ENCODE measurements around the gene NLRP8. TPM values are rescaled to one million over a fixed set of nuclear protein-coding genes. Genes with fewer than 3 reads are reported as not detected.
"Not testable (repeated sequence)": the region's sequence is repeated elsewhere in the genome, so short reads cannot be mapped to it uniquely, and the experiment has no call there.

The NLRP8 gene
- total RNA-seq, 4 donors from 2014 or later = not detected

DNA sequence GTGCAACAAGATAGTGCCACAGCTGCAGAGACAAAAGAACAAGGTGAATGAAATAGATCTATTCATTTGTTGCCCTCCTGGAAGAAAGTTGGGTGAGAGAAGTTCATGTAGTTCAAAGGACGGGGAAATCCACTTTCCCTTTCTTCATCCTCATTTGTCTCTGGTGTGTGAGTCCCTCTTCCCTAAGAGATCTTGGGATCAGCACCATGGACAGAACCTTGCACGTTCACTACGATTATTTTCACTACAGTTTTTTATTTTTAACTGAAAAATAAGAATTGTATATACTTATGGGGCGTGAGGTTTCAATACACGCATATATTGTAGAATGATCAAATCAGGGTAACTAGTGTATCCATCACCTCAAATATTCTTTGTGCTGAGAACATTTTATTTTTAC, 68.1 kb downstream of the NLRP8 start:
- TF ChIP-seq, protein P1, sequence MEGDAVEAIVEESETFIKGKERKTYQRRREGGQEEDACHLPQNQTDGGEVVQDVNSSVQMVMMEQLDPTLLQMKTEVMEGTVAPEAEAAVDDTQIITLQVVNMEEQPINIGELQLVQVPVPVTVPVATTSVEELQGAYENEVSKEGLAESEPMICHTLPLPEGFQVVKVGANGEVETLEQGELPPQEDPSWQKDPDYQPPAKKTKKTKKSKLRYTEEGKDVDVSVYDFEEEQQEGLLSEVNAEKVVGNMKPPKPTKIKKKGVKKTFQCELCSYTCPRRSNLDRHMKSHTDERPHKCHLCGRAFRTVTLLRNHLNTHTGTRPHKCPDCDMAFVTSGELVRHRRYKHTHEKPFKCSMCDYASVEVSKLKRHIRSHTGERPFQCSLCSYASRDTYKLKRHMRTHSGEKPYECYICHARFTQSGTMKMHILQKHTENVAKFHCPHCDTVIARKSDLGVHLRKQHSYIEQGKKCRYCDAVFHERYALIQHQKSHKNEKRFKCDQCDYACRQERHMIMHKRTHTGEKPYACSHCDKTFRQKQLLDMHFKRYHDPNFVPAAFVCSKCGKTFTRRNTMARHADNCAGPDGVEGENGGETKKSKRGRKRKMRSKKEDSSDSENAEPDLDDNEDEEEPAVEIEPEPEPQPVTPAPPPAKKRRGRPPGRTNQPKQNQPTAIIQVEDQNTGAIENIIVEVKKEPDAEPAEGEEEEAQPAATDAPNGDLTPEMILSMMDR (IDR thresholded peaks at IDR 0.05) = no peak
- TF ChIP-seq POLR2A (IDR thresholded peaks at IDR 0.05) = no peak
- DNase-seq (ENCODE audit: low spot score in 2 of 2) = no peak
- WGBS, 2 donors = 40 to 41% methylated on average over 5 of the region's 5 CpGs
- H3K4me3 ChIP-seq (ENCODE audit: low read depth, poor library complexity, severe bottlenecking) = no peak overlapping the region
- intact Hi-C loops (cut with DNase I; ENCODE audit: low total_unique reads) = no loop called here

DNA sequence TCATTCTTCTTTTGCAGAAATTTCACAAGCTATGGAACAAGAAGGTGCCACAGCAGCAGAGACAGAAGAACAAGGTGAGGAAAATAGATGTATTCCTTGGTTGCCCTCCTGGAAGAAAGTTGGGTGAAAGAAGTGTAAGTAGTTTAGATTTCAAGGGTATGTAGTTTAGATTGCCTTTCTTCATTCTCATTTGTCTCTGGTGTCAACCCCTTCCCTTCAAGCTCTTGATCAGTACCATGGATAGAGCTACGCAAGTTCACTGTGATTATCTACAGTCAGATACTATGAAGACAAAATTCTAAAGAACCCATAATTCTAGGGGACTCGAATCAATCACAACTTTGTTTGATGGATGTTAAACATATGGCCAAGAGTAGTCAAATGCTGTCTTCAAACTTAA, 71.7 kb downstream of the NLRP8 start:
- H3K4me3 ChIP-seq (ENCODE audit: low read depth, poor library complexity, severe bottlenecking); intact Hi-C loops (cut with DNase I; ENCODE audit: low total_unique reads); DNase-seq (ENCODE audit: low spot score in 2 of 2): not testable (repeated sequence)
- 59 to 70% methylated on average over 2 of the region's 2 CpGs for WGBS, 2 donors

DNA sequence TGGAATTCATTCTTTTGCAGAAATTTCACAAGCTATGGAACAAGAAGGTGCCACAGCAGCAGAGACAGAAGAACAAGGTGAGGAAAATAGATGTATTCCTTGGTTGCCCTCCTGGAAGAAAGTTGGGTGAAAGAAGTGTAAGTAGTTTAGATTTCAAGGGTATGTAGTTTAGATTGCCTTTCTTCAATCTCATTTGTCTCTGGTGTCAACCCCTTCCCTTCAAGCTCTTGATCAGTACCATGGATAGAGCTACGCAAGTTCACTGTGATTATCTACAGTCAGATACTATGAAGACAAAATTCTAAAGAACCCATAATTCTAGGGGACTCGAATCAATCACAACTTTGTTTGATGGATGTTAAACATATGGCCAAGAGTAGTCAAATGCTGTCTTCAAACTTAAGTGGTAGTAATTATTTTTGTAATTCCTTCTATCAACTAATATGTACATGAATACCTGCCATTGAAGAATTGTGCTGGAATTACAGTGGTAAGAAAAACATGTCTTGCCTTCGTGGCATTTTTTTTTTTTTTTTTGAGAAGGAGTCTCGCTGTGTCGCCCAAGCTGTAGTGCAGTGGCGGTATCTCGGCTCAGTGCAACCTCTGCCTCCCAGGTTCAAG, 72.8 kb downstream of the NLRP8 start:
- DNase-seq (ENCODE audit: low spot score in 2 of 2); intact Hi-C loops (cut with DNase I; ENCODE audit: low total_unique reads); H3K4me3 ChIP-seq (ENCODE audit: low read depth, poor library complexity, severe bottlenecking): not testable (repeated sequence)
- WGBS, 2 donors = 66 to 73% methylated on average over 7 of the region's 7 CpGs

DNA sequence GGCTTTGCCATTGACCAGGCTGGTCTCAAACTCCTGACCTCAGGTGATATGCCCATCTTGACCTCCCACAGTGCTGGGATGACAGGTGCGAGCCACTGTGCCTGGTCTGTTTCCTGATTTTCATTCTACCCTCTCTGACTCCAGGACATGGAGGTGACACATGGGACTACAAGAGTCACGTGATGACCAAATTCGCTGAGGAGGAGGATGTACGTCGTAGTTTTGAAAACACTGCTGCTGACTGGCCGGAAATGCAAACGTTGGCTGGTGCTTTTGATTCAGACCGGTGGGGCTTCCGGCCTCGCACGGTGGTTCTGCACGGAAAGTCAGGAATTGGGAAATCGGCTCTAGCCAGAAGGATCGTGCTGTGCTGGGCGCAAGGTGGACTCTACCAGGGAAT, 79.1 kb downstream of the NLRP8 start:
- TF ChIP-seq, protein P1 (IDR thresholded peaks at IDR 0.05) = no peak
- no peak for TF ChIP-seq POLR2A (IDR thresholded peaks at IDR 0.05)
- intact Hi-C loops (cut with DNase I; ENCODE audit: low total_unique reads) = no loop called here
- no peak overlapping the region for H3K4me3 ChIP-seq (ENCODE audit: low read depth, poor library complexity, severe bottlenecking)
- 91 to 92% methylated on average over 15 of the region's 15 CpGs for WGBS, 2 donors
- no peak for DNase-seq (ENCODE audit: low spot score in 2 of 2)

Other genes starting within 250 kb of the NLRP8 start
- gene NLRP9, start 209.4 kb upstream of the NLRP8 start, total RNA-seq = not detected
- gene RFPL4A, start 188.7 kb upstream of the NLRP8 start, total RNA-seq = not detected
- not detected for gene RFPL4AL1, start 178.7 kb upstream of the NLRP8 start, total RNA-seq
- under 1 TPM in 1 of 4 donors, not detected in 3; 0.10 TPM for gene NLRP11, start 115.8 kb upstream of the NLRP8 start, total RNA-seq
- gene NLRP4, start 111.3 kb upstream of the NLRP8 start, total RNA-seq = not detected
- under 1 TPM in 1 of 4 donors, not detected in 3; 0.07 TPM for gene NLRP13, start 15.5 kb upstream of the NLRP8 start, total RNA-seq
- not detected for gene NLRP5, start 38.9 kb downstream of the NLRP8 start, total RNA-seq
- gene ZNF787, start 173.5 kb downstream of the NLRP8 start, total RNA-seq = 10 to 100 TPM; 11.6 to 21.5 (median 19.9) TPM
- gene ZNF444, start 193.5 kb downstream of the NLRP8 start, total RNA-seq = 10 to 100 TPM; 22.1 to 39.5 (median 30.6) TPM
- not detected for gene GALP, start 228.2 kb downstream of the NLRP8 start, total RNA-seq
- not detected for gene ZSCAN5B, start 250.0 kb downstream of the NLRP8 start, total RNA-seq